Adrenal gland (tissue), 12 donors: ENCODE measurements around the gene NYAP2. TPM values are rescaled to one million over a fixed set of nuclear protein-coding genes. Genes with fewer than 3 reads are reported as not detected.
A peak's percentile ranks its signal among the peaks of the same experiment; 100 is the strongest.

Experiments
- DNase-seq, 7 donors: peaks; one replicate each; pipeline ENCODE4 v3.0.0-alpha.2; 2019 to 2020
- H3K27ac ChIP-seq, 5 donors: fragments of 200-600 bp; sonication (generic) in 4 of 5; 1 replicate in 3 of 5; 2 replicates in 2 of 5; pipeline versions ENCODE4 v1.5.1 to v1.8.0; 2016 to 2020; ENCODE audit warnings: mild to moderate bottlenecking in 1 of 5
- H3K27me3 ChIP-seq: fragments of 200-600 bp; 2 replicates; pipeline ENCODE4 v1.8.0; 2021
- H3K36me3 ChIP-seq, 2 donors: fragments of 200-600 bp; replicated peaks in 1 of 2; 1 replicate in 1 of 2; 2 replicates in 1 of 2; pipeline versions ENCODE4 v1.5.1 to v1.8.0; 2018 to 2022
- H3K4me1 ChIP-seq, 2 donors: fragments of 200-600 bp; replicated peaks in 1 of 2; 1 replicate in 1 of 2; 2 replicates in 1 of 2; pipeline versions ENCODE4 v1.5.1 to v1.8.0; 2018 to 2021
- H3K4me3 ChIP-seq, 4 donors: fragments of 200-600 bp; sonication (generic) in 3 of 4; one replicate each; pipeline ENCODE4 v1.5.1; 2016 to 2018
- H3K9me3 ChIP-seq, 3 donors: fragments of 200-600 bp; sonication (generic) in 1 of 3; replicated peaks in 1 of 3; 1 replicate in 2 of 3; 2 replicates in 1 of 3; pipeline versions ENCODE4 v1.5.1 to v1.8.0; 2016 to 2021
- POLR2A ChIP-seq, 2 donors: fragments of 450-650 bp; IDR thresholded peaks; one replicate each; pipeline ENCODE4 v1.6.1; 2017; ENCODE audit warnings: antibody characterized with exemption in 2 of 2, mild to moderate bottlenecking in 2 of 2, moderate library complexity in 1 of 2
- WGBS, 4 donors: extraction: QIAGEN DNeasy Blood & Tissue Kit in 2 of 4; methylation state at CpG; one replicate each; pipeline versions ENCODE4 v1.1.5 to v1.1.7; 2013 to 2017; 5-methylcytosine and 5-hydroxymethylcytosine counted together
- intact Hi-C, 2 donors: fragments of 100-400 bp; cut with DNase I; formaldehyde crosslinking; loops; one replicate each; pipeline versions ENCODE4 v1.14.1 to v1.15.0; 2022 to 2023
- polyA plus RNA-seq, 3 donors: library from polyadenylated mRNA; stranded (reverse); fragments of 200-250 nt in 2 of 3; fragments of 350-450 nt in 1 of 3; fragmentation: Illumina TruSeq in 1 of 3; extraction: RNeasy Lipid Tissue Mini Kit (QIAGEN cat#74804) in 1 of 3; gene quantifications; one replicate each; pipeline ENCODE4 v1.2.3, GENCODE V29; 2013 to 2014
- total RNA-seq, 9 donors: library from RNA; depleted of rRNA in 4 of 9; stranded (reverse); fragments of >200 nt in 4 of 9; fragments of 120-200 nt in 1 of 9; fragmentation: NEBNext Ultra II Directional in 1 of 9; extraction: Animal tissue kit (Norgen Biotek cat#: 25700) in 1 of 9; gene quantifications; one replicate each; pipeline versions ENCODE4 v1.1.0 to v1.2.4, GENCODE V29; 2013 to 2023
- TF ChIP-seq, protein P1 (sequence below), 6 experiments: fragments of 450-650 bp in 4 of 6; fragments of 200-600 bp in 2 of 6; sonication (generic) in 1 of 6; IDR thresholded peaks; 1 replicate in 5 of 6; 2 replicates in 1 of 6; pipeline versions ENCODE4 v1.5.1 to v1.8.0; 2016 to 2021; ENCODE audit warnings: antibody characterized with exemption in 6 of 6, mild to moderate bottlenecking in 2 of 6, moderate library complexity in 1 of 6
- donor health status: healthy with polysubstance abuse.
- donor health status: Bipolar disorder and iron deficiency.
- donor health status: DM: yes; HTN: yes; CAD: no.
- donor health status: DM: no; HTN: no; CAD: no.
- donor health status: DM: no; HTN: no; CAD: no.
- donor health status: DM: yes; HTN: yes; CAD: no.

The NYAP2 gene
- total and polyA plus RNA-seq, 12 donors: under 0.01 to 0.67 (median 0.11) TPM; not detected in 3

DNA sequence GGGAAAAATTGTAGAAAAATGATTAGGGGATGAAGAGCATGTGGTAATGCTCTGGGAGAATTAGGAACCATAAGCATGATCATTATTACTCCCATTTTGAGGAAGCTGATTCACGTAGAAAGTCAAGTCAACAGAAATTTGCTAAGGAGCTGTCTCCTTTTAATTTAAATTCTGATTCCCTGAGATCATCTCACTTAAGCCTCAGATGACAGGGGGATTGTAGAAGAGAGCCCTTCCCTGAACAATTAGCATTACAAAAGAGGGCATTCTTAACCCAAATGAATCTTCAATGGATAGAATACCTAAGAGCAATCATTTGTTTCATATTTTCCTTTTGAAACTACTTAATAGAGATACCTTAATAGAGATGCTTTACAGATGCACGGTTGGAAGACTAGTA is 267.9 kb downstream of the NYAP2 start:
- no peaks in the 10 kb centered on the region for H3K9me3 ChIP-seq
- no peaks in the 10 kb centered on the region for H3K27me3 ChIP-seq
- WGBS, 4 donors: 74 to 79% (median 78%) methylated on average over 2 of the region's 2 CpGs
- TF ChIP-seq, protein P1, sequence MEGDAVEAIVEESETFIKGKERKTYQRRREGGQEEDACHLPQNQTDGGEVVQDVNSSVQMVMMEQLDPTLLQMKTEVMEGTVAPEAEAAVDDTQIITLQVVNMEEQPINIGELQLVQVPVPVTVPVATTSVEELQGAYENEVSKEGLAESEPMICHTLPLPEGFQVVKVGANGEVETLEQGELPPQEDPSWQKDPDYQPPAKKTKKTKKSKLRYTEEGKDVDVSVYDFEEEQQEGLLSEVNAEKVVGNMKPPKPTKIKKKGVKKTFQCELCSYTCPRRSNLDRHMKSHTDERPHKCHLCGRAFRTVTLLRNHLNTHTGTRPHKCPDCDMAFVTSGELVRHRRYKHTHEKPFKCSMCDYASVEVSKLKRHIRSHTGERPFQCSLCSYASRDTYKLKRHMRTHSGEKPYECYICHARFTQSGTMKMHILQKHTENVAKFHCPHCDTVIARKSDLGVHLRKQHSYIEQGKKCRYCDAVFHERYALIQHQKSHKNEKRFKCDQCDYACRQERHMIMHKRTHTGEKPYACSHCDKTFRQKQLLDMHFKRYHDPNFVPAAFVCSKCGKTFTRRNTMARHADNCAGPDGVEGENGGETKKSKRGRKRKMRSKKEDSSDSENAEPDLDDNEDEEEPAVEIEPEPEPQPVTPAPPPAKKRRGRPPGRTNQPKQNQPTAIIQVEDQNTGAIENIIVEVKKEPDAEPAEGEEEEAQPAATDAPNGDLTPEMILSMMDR (IDR thresholded peaks at IDR 0.05): no peak
- no peak for TF ChIP-seq POLR2A (IDR thresholded peaks at IDR 0.05)
- H3K4me3 ChIP-seq: no peak overlapping the region
- H3K4me1 ChIP-seq: no peaks in the 10 kb centered on the region
- H3K27ac ChIP-seq: no peak overlapping the region
- no peaks in the 10 kb centered on the region for H3K36me3 ChIP-seq
- no peak for DNase-seq
- intact Hi-C loops: loop anchor here (5.0 to 10.0 kb wide), 2 partner anchors 1137 to 1315 kb away; no protein-coding TSS in a partner anchor

DNA sequence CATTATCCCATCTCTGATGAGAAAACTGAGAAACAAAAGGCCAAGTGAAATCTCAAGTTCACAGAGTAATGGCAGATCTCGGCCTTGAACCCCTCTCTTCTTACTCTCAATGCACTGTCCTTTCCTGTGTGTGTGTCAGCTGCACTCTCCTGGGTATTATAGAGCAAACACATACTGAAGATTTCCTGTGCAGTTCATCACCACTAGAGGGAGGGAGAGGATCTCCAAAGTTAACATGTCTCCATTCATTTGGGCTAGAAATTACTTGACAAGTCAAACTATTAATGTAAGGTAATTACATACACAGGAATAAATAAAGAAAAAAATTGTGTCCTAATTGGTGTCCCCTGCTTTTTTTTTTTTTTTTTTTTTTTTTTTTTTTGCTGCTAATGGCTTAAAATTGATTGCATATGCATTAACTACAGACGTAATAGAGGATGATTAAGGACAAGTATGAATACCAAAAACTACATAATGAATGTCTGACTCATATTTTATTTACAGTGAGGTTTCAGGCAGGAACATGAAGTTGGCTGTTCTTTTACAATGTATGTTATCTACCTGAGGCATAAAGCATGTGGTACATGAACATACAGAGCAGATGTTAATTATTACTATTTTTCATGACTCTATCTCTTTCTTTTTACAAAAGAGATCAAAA is 269.2 kb downstream of the NYAP2 start:
- H3K36me3 ChIP-seq: no peaks in the 10 kb centered on the region
- no peak overlapping the region for H3K4me3 ChIP-seq
- TF ChIP-seq, protein P1 (IDR thresholded peaks at IDR 0.05): peak; percentile 59 to 75 (median 66)
- TF ChIP-seq POLR2A (IDR thresholded peaks at IDR 0.05): no peak
- peak in 5 of 7 donors; percentile 10 to 32 (median 23) for DNase-seq
- intact Hi-C loops: loop anchor here (5.0 to 10.0 kb wide), 2 partner anchors 1136 to 1314 kb away; no protein-coding TSS in a partner anchor
- no peaks in the 10 kb centered on the region for H3K27me3 ChIP-seq
- no peaks in the 10 kb centered on the region for H3K4me1 ChIP-seq
- 32 to 57% (median 38%) methylated on average over 2 of the region's 2 CpGs for WGBS, 4 donors
- no peak overlapping the region for H3K27ac ChIP-seq
- H3K9me3 ChIP-seq: no peaks in the 10 kb centered on the region

DNA sequence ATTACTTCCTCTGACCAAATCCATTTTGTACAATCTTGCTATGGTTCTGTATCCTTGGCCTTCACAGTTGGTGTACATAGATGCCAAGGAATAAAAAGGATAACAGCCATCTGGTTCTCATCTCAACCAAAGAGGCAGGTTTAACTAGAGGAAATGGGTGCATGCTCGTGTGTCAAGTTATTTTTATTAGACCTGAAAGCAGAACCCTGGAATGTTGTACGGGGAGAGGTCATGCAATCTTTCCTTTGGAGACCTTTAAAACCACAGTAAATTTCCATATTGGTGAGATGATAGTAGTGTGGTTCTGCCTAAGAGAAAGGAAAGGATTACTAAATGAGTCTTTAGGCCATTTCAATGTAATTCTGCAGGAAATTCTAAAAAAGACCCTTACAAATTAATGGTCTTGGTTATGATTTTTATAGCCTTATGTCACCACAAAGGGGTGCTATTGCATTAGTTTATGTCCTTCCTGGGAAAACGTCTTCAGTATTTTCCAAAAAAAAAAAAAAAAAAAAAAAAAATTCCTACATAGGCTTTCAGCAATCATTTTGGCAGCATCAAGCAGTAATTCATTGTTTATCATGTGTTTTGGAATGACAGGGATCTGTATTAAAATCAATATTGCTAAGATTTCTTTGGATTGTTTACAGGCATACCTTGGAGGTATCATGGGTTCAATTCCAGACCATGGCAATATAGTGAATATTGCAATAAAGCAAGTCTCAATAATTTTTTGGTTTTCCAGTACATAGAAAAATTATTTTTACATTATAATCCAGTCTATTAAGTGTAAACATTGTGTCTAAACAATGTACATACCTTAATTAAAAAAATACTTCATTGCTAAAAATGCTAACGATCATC is 270.8 kb downstream of the NYAP2 start:
- no peak for TF ChIP-seq POLR2A (IDR thresholded peaks at IDR 0.05)
- TF ChIP-seq, protein P1 (IDR thresholded peaks at IDR 0.05): peak; percentile 18 to 62 (median 44)
- no peaks in the 10 kb centered on the region for H3K4me1 ChIP-seq
- intact Hi-C loops: loop anchor here in 1 of 2 donors (5.0 kb wide), 1 partner anchor 1132 kb away; no protein-coding TSS in a partner anchor
- H3K4me3 ChIP-seq: no peak overlapping the region
- no peak for DNase-seq
- no peak overlapping the region for H3K27ac ChIP-seq
- H3K9me3 ChIP-seq: no peaks in the 10 kb centered on the region
- 48 to 55% (median 52%) methylated on average over 4 of the region's 4 CpGs for whole genome bisulfite sequencing, 4 donors
- no peaks in the 10 kb centered on the region for H3K36me3 ChIP-seq
- H3K27me3 ChIP-seq: no peaks in the 10 kb centered on the region

DNA sequence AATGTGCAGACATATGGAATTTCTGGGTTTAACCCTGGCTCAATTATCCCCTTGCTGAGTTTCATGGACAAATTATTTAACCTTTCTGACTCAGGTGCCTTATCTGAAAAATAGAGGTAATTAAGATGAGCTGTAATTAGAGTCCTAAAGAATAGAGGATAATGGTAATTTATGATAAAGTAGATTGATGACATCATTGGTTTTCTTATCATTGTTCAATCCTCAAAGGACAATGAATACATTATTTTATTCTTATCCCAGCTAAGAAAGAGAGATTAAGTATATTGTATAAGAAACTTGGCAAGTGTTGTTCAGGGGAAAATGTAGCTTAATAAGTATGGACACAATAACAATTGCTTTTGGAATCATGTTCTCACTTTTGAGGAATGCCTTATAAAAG is 279.3 kb downstream of the NYAP2 start:
- intact Hi-C loops: no loop called here
- no peak for DNase-seq

More for the DNA sequence above, 279.3 kb downstream of the NYAP2 start:
- Histone ChIP-seq H3K9me3 (no peaks in the 10 kb centered on the region), H3K27ac (no peak overlapping the region), H3K4me3 (no peak overlapping the region), H3K36me3 (no peaks in the 10 kb centered on the region), H3K4me1 (no peaks in the 10 kb centered on the region), H3K27me3 (no peaks in the 10 kb centered on the region)
- TF ChIP-seq, protein P1 (IDR thresholded peaks at IDR 0.05): no peak
- no peak for TF ChIP-seq POLR2A (IDR thresholded peaks at IDR 0.05)
